UCSD-AML1 (cell line): ENCODE measurements around the gene SAMD4B.

Experiments
- DNase-seq: peaks from one replicate; lab custom pipeline; 2025; ENCODE audit not compliant: unreplicated experiment; lab: John Stamatoyannopoulos, UW

The SAMD4B gene

GRCh38 chr19:39422020-39422419 lies 79.8 kb downstream of the SAMD4B start:
- no peak for DNase-seq

DNA sequence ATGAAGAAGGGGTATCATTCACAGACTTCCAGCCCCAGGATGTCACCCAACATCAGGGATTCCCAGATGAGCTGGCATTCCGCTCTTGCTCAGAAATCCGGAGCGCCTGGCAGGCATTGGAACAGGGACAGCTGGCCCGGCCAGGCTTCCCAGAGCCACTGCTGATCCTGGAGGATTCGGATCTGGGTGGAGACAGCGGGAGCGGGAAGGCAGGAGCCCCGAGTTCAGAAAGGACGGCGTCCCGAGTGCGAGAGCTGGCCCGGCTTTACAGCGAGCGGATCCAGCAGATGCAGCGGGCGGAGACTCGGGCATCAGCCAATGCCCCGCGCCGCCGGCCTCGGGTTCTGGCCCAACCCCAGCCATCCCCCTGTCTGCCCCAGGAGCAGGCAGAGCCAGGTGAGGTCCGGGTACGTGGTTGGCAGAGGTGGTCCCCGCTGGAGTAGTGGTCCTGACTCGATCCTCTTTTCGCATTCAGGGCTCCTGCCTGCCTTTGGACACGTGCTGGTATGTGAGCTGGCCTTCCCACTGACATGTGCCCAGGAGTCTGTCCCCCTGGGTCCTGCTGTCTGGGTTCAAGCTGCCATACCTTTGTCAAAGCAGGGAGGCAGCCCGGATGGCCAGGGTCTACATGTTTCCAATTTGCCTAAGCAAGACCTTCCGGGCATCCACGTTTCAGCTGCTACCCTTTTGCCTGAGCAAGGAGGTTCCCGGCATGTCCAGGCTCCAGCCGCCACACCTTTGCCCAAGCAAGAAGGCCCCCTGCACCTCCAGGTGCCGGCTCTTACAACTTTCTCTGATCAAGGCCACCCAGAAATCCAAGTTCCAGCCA lies 81.3 kb downstream of the SAMD4B start:
- DNase-seq, result no peak

DNA sequence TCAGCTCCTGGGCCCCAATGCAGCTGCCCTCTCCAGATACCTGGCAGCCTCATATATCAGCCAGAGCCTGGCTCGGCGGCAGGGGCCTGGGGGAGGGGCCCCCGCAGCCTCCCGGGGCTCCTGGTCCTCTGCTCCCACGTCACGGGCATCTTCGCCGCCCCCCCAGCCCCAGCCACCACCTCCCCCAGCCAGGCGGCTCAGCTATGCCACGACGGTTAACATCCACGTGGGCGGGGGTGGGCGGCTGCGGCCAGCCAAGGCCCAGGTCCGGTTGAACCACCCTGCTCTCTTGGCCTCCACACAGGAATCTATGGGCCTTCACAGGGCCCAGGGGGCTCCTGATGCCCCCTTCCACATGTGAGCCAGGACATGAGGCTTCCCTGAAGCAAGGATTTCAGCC lies 82.7 kb downstream of the SAMD4B start:
- no peak for DNase-seq

GRCh38 chr19:39425744-39426143 lies 83.5 kb downstream of the SAMD4B start:
- no peak for DNase-seq

GRCh38 chr19:39426170-39426569 lies 83.9 kb downstream of the SAMD4B start:
- DNase-seq, result no peak

- no peak for DNase-seq
These were observed 85.5 kb downstream of the SAMD4B start for GRCh38 chr19:39427707-39428106.

GRCh38 chr19:39428283-39429112 lies 86.3 kb downstream of the SAMD4B start:
- DNase-seq, result no peak

DNA sequence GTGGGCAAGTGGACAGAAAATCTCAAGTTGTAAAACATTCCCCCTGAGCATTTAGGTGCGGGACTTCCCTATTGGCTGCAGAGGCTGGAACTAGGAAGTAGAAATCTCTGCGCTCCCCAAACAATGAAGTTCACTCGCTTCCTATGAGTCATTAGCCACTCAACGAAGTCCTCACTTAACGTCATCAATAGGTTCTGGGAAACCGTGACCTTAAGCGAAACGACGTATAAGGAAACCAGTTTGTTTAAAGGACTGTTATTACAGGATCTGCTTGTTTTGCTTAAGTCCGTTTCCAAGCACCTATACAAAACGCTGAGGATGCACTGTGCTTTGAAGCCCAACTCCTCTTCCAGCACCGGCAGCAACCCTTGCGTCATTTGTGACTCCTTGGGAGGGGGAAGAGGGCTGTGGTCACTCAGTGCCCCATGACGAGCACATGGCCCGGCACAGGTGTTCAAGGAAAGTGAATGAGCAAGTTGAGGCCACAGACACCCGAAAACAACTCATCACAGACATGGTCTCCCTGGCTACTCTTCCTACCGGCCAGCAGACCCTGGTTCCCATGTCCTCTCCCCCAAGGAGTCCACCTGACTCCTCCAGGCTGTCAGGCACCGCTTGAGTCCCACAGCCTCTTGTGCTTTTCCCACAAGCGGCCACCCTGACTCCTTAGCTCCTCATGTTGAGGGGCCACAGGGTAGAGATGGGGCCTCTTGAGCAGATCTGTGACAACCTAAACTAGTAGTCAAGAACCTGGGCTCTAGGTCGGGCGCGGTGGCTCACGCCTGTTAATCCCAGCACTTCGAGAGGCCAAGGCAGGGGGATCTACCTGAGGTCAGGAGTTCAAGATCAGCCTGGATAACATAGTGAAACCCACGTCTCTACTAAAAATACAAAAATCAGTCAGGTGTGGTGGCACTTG lies 88.7 kb downstream of the SAMD4B start:
- peak; percentile 45 for DNase-seq

- DNase-seq, result no peak
These were observed 90.4 kb downstream of the SAMD4B start for GRCh38 chr19:39432677-39433025.

GRCh38 chr19:39433480-39434079 lies 91.4 kb downstream of the SAMD4B start:
- no peak for DNase-seq

- DNase-seq, result no peak
These were observed 92.2 kb downstream of the SAMD4B start for GRCh38 chr19:39434123-39435076.
